ENCODE results near the gene SNAI3.
A peak's percentile ranks its signal among the peaks of the same experiment; 100 is the strongest.

Gene SNAI3

GRCh38 chr16:88686062-88686438 lies 257 bp downstream of the SNAI3 start (continued):
- TF ChIP-seq ZNF692 (tag by site-specific recombination; IDR thresholded peaks at IDR 0.05) (0 out of 2 replicates have a peak, but pooled peaks have one; percentile 14), GLIS2 (tag by site-specific recombination; IDR thresholded peaks at IDR 0.05) (peak; percentile 50; the same call in 1 of the 2 replicates)

GRCh38 chr16:88685156-88686061 lies 898 bp downstream of the SNAI3 start:
- H3K4me3 ChIP-seq (ENCODE audit: low read depth, low read length) = no peak overlapping the region; the same call in 1 of the 2 replicates
- TF ChIP-seq ZNF660 (tag by site-specific recombination; IDR thresholded peaks at IDR 0.05) (0 out of 2 replicates have a peak, but pooled peaks have one; percentile 26), CTCF (tag by site-specific recombination; IDR thresholded peaks at IDR 0.05) (peak; percentile 84), PRDM4 (tag by site-specific recombination; IDR thresholded peaks at IDR 0.05) (peak; percentile 84), GLIS2 (tag by site-specific recombination; IDR thresholded peaks at IDR 0.05) (peak; percentile 47; the same call in 1 of the 2 replicates), ZNF335 (tag by site-specific recombination; conservative IDR thresholded peaks at IDR 0.05) (0 out of 2 replicates have a peak, but pooled peaks have one; percentile 16), ZNF221 (tag by site-specific recombination; IDR thresholded peaks at IDR 0.05; ENCODE audit: borderline replicate concordance) (no peak), ZNF398 (tag by site-specific recombination; IDR thresholded peaks at IDR 0.05) (0 out of 2 replicates have a peak, but pooled peaks have one; percentile 14), ZNF692 (tag by site-specific recombination; IDR thresholded peaks at IDR 0.05) (peak; percentile 25; the same call in 1 of the 2 replicates), ZNF791 (tag by site-specific recombination; IDR thresholded peaks at IDR 0.05) (no peak), ZNF354C (tag by site-specific recombination; IDR thresholded peaks at IDR 0.05; ENCODE audit: borderline replicate concordance, low read depth) (no peak), PRDM10 (tag by site-specific recombination; IDR thresholded peaks at IDR 0.05) (0 out of 2 replicates have a peak, but pooled peaks have one; percentile 8)
- H3K36me3 ChIP-seq (ENCODE audit: control insufficient read depth in 2 of 2, insufficient read depth in 1 of 2, low read length in 2 of 2) = no peaks in the 10 kb centered on the region
- H3K9me3 ChIP-seq (ENCODE audit: control insufficient read depth, insufficient read depth, low read depth, low read length) = no peaks in the 10 kb centered on the region
- H3K4me1 ChIP-seq (ENCODE audit: control insufficient read depth, insufficient read depth, low read length) = peaks cover 9% of the 10 kb centered on the region; the same call in 1 of the 2 replicates
- POLR2A ChIA-PET = no interaction called here
- CTCF ChIA-PET = interaction anchor here (0.7 to 1.4 kb wide), 5 partner anchors 13 to 312 kb away, joined by 3 to 4 read pairs (median 3); no protein-coding TSS in a partner anchor
- no peak overlapping the region for H3K27ac ChIP-seq (ENCODE audit: extremely low read depth, low read depth, low read length)
